ENCODE results near the gene MFSD6.

DNA sequence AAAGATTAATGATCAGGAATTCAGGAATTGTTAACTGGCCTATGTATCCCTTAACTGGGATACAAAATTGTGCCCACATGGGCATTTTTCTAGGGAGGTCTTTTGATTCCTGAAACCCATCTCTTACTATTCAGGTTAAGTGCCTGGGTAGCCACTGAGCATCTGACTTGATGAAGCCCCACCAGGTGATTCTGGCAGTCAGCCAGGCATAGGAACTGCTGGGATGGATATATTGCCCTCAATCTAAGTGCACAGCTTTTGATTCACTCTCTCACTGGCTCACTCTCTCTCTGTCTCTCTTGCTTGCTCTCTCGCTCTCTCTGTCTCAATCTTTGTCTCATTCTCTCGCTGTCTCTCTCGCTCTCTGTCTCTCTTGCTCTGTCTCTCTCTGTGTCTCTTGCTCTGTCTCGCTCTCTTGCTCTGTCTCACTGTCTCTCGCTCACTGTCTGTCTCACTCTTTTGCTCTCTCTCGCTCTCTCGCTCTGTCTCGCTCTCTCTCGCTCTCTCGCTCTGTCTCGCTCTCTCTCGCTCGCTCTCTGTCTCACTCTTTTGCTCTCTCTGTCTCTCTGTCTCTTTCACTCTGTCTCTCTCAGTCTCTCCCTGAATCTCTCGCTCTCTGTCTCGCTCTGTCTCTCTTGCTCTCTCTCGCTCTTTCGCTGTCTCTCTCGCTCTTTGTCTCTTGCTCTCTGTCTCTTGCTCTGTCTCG, 42.5 kb upstream of the MFSD6 start:
- no peak for TF ChIP-seq CTCF (IDR thresholded peaks at IDR 0.05)
- no peak for TF ChIP-seq EZH2 (IDR thresholded peaks at IDR 0.05)
